Measurements from ENCODE around the gene CDC42EP1. TPM values are rescaled to one million over a fixed set of nuclear protein-coding genes. Genes with fewer than 3 reads are reported as not detected.

Gene CDC42EP1
- 100 to 1,000 TPM in 2 of 6 donors, 10 to 100 TPM in 4; 68.8 to 139 (median 96.1) TPM for total RNA-seq
- 10 to 100 TPM; 78.2 to 79.0 TPM for polyA plus RNA-seq

DNA sequence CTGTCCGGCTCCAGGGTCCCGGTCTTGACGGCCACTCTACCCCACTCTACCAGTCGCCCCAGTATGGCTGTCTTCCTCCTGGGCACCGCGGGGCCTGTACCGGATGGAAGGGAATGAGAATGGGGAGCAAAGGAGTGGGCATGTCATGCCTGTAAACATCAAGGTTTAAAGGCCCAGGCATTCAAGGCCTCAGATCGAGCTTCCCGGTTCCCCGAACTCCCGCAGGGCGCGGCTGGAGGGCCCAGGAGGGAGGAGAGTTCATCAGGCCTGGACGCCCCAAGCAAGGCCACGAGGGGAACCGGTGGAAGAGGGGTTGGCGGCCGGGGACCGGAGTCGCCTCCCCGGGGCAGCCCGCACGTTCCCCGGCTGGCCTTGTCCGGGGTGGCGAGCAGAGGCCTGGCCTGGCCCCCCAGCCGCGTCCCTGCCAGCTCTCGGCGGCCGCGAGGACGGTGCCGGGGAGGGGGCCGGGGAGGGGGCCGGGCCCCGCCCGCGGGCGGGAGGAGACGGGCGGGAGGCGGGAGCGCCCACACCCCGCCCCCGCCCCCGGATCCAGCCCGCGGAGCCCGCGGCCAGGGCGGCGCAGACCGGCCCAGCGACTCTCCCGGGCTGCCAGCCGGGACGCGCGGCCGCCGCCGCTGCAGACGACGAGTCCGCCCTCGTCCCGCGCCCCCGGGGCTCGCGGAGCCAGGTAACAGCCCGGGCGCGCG is at the start of gene CDC42EP1:
Gene CDC42EP1, plus strand, starts transcription at position 580 of the 707 bp plus-strand sequence. CDS start 5,870 bp downstream, outside the sequence.
- WGBS, 2 donors = 2 to 10% methylated on average over 18 to 76 of the region's 76 CpGs
- peaks cover 44 to 61% (median 52%) of the 10 kb centered on the region in 3 donors for H3K4me1 ChIP-seq
- DNase-seq = peak; percentile 75 to 91 (median 82)
- H3K36me3 ChIP-seq = no peaks in the 10 kb centered on the region
- intact Hi-C loops (cut with DNase I) = no loop called here
- peak; percentile 21 to 63 (median 36) for ATAC-seq
- H3K4me3 ChIP-seq = peak within 1 kb of the TSS; percentile 59 to 95 (median 91)
- FAIRE-seq = no peak
- no peaks in the 10 kb centered on the region for H3K9me3 ChIP-seq
- no peak for TF ChIP-seq CTCF (IDR thresholded peaks at IDR 0.05)
- H3K27me3 ChIP-seq = no peaks in the 10 kb centered on the region
- peak within 1 kb of the TSS; percentile 97 to 100 (median 98) for H3K27ac ChIP-seq

DNA sequence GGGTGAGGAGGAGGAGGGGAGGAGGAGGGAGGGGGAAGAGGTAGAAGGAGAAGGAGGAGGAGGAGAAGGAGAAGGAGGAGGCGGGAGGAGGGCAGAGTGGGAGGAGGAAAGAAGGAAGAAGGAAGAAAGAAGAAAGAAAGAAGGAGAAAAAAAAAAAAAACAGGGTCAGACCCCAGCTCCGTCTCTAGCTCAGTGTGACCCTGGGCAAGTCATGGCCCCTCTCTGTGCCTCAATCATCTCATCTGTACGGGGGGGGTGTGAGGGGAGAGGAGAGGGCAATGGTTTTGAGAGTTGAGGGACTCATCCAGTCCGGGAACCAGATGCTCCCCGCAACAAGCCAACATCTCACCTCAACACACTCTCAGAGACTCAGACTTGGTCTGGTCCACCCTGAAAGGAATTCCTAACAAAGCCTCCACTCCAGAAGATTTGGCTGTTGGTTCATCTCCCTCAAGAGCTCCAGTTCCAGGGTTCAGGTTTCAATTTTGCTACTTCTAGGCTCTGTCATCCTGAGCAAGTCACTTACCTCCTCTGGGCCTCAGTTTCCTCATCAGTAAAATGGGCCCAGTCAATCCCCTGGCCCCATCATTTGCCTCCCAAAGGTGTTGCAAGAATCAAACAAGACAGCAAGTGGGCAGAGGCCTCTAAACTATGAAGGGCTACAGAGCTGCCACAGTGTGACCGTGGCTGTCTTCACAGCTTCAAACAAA is 48.7 kb upstream of the CDC42EP1 start:
- Histone ChIP-seq H3K36me3 (peaks cover 0 to 6% (median 4%) of the 10 kb centered on the region in 3 donors), H3K9me3 (no peaks in the 10 kb centered on the region), H3K27ac (peak overlapping the region; percentile 66 to 87 (median 70)), H3K27me3 (no peaks in the 10 kb centered on the region), H3K4me1 (peaks cover 4 to 8% (median 6%) of the 10 kb centered on the region in 3 donors), H3K4me3 (no peak overlapping the region)
- ATAC-seq (no peak), DNase-seq (peak in 2 of 6 donors; percentile 2 to 10), FAIRE-seq (no peak)
- TF ChIP-seq CTCF (IDR thresholded peaks at IDR 0.05) = no peak
- WGBS, 2 donors = 83 to 91% methylated on average over 6 of the region's 6 CpGs
- intact Hi-C loops (cut with DNase I) = no loop called here

- H3K27me3 ChIP-seq = no peaks in the 10 kb centered on the region
These were observed 45.7 kb upstream of the CDC42EP1 start for GRCh38 chr22:37514526-37515051.

DNA sequence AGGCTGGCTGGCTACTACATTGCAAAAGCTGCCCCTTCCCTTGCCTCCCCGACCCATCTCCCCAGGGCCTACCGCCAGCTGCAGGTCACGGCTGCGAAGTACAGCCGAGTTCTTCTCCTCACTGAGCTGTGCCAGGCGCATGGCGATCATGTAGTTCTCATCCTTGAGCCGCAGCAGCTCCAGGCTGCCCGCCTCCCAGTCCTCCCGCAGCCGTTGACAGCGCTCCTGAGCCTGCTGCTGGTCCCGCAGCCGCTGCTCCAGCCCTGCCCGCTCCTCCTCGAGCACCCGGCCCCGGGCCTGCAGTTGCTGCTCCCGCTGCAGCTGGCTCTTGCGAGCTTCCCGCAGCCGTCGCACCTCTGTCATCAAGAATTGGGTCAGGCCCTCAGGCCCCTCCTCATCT is 44.4 kb upstream of the CDC42EP1 start:
- DNase-seq = peak in 1 of 6 donors; percentile 59
- TF ChIP-seq CTCF (IDR thresholded peaks at IDR 0.05) = no peak
- no peak overlapping the region for H3K27ac ChIP-seq
- H3K9me3 ChIP-seq = no peaks in the 10 kb centered on the region
- WGBS, 2 donors = 92 to 94% methylated on average over 23 of the region's 23 CpGs
- no peaks in the 10 kb centered on the region for H3K36me3 ChIP-seq
- ATAC-seq = no peak
- no peaks in the 10 kb centered on the region for H3K27me3 ChIP-seq
- intact Hi-C loops (cut with DNase I) = no loop called here
- FAIRE-seq = no peak
- no peak overlapping the region for H3K4me3 ChIP-seq
- H3K4me1 ChIP-seq = peaks cover 4 to 8% (median 6%) of the 10 kb centered on the region in 3 donors

More at GRCh38 chr22:37514526-37515051, 45.7 kb upstream of the CDC42EP1 start:
- H3K27ac ChIP-seq = peak overlapping the region in 3 of 4 donors; percentile 5 to 47 (median 26)
- 51 to 56% methylated on average over 15 of the region's 15 CpGs for WGBS, 2 donors
- FAIRE-seq (no peak), DNase-seq (peak in 2 of 6 donors; percentile 46 to 49), ATAC-seq (peak in 1 of 4 donors; percentile 6)
- H3K36me3 ChIP-seq = no peaks in the 10 kb centered on the region
- no peak for TF ChIP-seq CTCF (IDR thresholded peaks at IDR 0.05)
- H3K4me1 ChIP-seq = peaks cover 4 to 8% (median 6%) of the 10 kb centered on the region in 3 donors
- H3K4me3 ChIP-seq = no peak overlapping the region
- intact Hi-C loops (cut with DNase I) = no loop called here
- H3K9me3 ChIP-seq = no peaks in the 10 kb centered on the region
